Adipose tissue (tissue), 3 donors: ENCODE data around the gene AMPD3. TPM values are rescaled to one million over a fixed set of nuclear protein-coding genes. Genes with fewer than 3 reads are reported as not detected.

Experiments
- H3K27ac ChIP-seq: one replicate; pipeline ENCODE4 v1.5.1; 2013; ENCODE audit warnings: low read depth, low read length
- WGBS, 3 donors: extraction: QIAGEN DNeasy Blood & Tissue Kit; methylation state at CpG; one replicate each; pipeline ENCODE4 v1.1.7; 2013; 5-methylcytosine and 5-hydroxymethylcytosine counted together
- polyA plus RNA-seq, 3 donors: library from polyadenylated mRNA; stranded (reverse); fragments of 200-250 nt; gene quantifications; one replicate each; pipeline ENCODE4 v1.2.3, GENCODE V29; 2013
- donor health status: healthy with polysubstance abuse.
- donor health status: Bipolar disorder and iron deficiency.
- donor health status: healthy.

AMPD3 gene
- 1 to 10 TPM; 1.6 to 5.2 (median 3.0) TPM for polyA plus RNA-seq

GRCh38 chr11:10454878-10455631, at the start of gene AMPD3:
Gene AMPD3 (plus strand): TSS chr11:10455264. CDS start chr11:10461520, 6,256 bp downstream.
- 52 to 83% (median 60%) methylated on average over 11 of the region's 11 CpGs for WGBS, 3 donors
- H3K27ac ChIP-seq: no peak within 1 kb of the TSS

GRCh38 chr11:10405865-10406592, 49.0 kb upstream of the AMPD3 start:
- 14 to 31% (median 30%) methylated on average over 6 of the region's 6 CpGs for WGBS, 3 donors

GRCh38 chr11:10407055-10407454, 48.0 kb upstream of the AMPD3 start:
- 41 to 62% (median 52%) methylated on average over 3 of the region's 3 CpGs for WGBS, 3 donors
- H3K27ac ChIP-seq: no peak overlapping the region

More at GRCh38 chr11:10405865-10406592, 49.0 kb upstream of the AMPD3 start:
- H3K27ac ChIP-seq: no peak overlapping the region

DNA sequence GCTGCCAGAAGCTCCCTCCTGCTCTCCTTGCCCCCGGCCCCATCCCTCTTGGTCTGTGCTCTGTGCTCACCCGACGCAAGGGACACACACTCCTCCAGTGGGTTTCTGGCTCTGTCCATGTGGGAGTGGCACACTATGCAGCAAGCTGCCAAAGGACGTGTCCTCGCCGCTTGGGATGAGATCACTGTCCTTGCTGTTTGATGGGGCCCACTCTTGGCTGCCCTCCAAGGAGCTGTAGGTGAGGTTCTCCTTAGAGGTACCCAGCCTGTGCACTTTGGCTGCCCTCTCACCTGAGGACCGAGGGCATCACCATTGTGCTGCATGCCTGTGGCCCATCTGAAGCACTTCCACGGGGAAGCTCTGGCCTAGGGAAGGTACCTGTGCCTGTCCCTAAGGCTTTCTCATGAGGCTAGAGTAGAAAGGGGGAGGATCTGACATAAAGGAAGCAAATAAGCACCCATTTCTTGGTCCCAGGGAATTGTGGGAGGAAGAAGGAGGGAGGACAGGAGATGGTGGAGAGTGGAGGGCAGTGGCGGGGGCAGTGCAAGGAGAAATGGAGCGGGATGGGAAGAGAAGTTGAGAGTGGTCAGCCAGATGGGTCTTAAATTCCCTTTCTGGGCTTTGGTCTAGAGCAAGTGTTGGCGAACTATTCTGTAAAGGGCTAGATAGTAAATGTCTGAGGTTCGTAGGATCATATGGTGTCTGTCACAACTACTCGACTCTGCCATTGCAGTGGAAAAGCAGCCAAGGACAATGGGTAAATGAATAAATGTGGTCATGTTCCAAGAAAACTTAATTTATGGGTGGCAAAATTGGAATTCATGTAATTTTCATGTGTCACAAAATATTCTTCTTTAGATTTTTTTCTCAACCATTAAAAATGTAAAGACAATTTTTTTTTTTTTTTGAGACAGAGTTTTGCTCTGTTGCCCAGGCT, 47.0 kb upstream of the AMPD3 start:
- WGBS, 3 donors: 83 to 88% (median 84%) methylated on average over 12 to 13 of the region's 13 CpGs
- H3K27ac ChIP-seq: no peak overlapping the region

DNA sequence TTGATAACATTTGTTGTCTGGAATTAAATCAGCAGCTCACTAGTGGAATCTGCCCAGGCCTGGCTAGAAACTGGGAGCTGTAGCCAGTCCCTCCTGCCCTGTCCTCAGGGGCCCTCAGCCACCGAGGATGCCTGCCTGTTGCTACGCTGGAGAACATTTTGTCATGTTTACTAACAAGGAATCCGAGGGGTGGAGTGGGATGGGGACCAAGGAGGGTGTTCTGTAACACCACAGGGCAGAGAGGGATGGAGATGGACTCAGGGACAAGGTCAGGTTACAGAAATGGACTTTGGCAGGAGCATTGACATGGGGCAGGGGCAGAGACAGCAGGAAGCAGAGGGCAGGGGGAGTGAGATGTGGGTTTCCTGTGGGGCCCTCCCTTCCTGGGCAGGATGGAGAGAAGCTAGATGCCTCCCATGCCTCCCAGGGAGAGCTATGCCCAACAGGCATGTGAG, 45.8 kb upstream of the AMPD3 start:
- WGBS, 3 donors: 44 to 73% (median 72%) methylated on average over 3 of the region's 3 CpGs
- no peak overlapping the region for H3K27ac ChIP-seq

GRCh38 chr11:10410106-10410843, 44.8 kb upstream of the AMPD3 start:
- 58 to 89% (median 83%) methylated on average over 8 of the region's 8 CpGs for WGBS, 3 donors
- no peak overlapping the region for H3K27ac ChIP-seq

DNA sequence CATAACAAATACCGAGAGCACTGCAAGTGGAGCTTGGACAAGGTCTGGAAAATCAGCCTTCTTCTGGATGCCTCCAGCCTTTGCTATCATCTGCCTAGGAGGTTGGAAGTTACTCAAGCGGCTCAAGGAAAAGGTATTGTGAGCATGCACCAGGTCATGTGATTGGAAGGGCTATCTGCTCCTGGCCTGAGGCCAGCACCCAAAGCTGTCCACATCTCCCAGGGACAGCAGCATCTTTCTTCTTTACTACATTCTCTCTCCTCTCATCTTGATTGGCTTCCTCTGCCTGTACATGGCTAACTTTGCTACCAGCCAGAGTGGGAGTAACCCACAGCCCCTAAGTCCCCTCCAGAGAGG, 44.2 kb upstream of the AMPD3 start:
- 84 to 89% (median 87%) methylated on average over 2 of the region's 2 CpGs for WGBS, 3 donors
- no peak overlapping the region for H3K27ac ChIP-seq

- 86 to 95% (median 90%) methylated on average over 3 of the region's 3 CpGs for WGBS, 3 donors
- no peak overlapping the region for H3K27ac ChIP-seq
These were observed 42.8 kb upstream of the AMPD3 start for GRCh38 chr11:10412266-10412665.

GRCh38 chr11:10413268-10413667, 41.8 kb upstream of the AMPD3 start:
- no peak overlapping the region for H3K27ac ChIP-seq
- 48 to 55% (median 54%) methylated on average over 6 of the region's 6 CpGs for WGBS, 3 donors

- WGBS, 3 donors: 29 to 53% (median 30%) methylated on average over 8 of the region's 8 CpGs
- no peak overlapping the region for H3K27ac ChIP-seq
These were observed 40.9 kb upstream of the AMPD3 start for GRCh38 chr11:10414181-10414580.

GRCh38 chr11:10414659-10415058, 40.4 kb upstream of the AMPD3 start:
- H3K27ac ChIP-seq: no peak overlapping the region
- 27 to 58% (median 36%) methylated on average over 10 of the region's 10 CpGs for WGBS, 3 donors

DNA sequence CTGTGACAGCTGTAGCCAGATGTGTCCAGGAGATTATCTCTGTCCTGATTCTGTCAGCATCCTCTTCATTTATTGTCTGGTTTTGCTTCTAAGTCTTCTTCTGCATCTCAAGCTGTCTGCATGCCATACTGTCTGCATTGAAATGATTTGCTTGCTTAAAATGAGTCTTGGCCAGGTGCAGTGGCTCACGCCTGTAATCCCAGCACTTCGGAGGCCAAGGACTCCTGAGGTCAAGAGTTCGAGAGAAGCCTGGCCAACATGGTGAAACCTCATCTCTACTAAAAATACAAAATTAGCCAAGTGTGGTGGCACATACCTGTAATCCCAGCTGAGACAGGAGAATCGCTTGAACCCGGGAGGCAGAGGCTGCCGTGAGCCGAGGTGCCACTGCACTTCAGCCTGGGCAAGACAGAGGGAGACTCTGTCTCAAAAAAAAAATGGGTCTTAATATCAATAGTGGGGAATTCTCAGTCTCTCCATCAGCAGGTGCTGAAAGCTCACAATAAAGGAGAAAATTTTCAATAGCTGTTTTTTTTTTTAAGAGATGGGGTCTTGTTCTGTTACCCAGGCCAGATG, 39.2 kb upstream of the AMPD3 start:
- no peak overlapping the region for H3K27ac ChIP-seq
- 80 to 92% (median 84%) methylated on average over 7 of the region's 7 CpGs for WGBS, 3 donors

DNA sequence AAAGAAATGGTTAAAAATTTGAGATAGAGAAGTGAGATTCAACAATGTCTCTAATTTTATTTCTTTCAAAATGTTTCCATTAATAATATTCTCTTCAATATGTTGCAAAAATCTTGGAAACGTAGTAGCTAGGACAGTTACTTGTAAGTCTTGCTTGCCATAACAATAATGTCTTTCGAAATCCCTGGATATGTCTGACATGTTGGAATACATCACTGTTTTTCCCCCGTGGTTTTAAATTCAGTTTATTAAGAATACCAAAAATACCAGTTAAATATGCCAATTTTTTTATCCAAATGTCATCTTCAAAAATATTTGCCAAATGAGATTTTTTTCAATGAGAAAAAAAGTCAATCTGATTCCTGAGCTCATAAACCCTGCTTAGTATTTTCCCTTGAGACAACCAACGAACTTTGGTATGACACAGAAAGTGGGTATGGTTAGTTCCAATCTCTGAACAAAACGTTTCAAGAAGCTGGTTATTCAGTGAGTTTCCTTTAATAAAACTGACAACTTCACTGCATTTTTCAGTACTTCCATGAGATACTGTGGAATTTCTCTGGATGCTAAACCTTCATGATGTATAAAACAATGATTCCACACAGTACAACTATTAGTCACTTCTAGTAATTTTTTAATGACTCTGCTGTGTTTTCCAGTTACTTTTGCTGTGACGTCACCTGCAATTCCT, 36.7 kb upstream of the AMPD3 start:
- 29 to 49% (median 34%) methylated on average over 6 of the region's 6 CpGs for WGBS, 3 donors
- no peak overlapping the region for H3K27ac ChIP-seq

DNA sequence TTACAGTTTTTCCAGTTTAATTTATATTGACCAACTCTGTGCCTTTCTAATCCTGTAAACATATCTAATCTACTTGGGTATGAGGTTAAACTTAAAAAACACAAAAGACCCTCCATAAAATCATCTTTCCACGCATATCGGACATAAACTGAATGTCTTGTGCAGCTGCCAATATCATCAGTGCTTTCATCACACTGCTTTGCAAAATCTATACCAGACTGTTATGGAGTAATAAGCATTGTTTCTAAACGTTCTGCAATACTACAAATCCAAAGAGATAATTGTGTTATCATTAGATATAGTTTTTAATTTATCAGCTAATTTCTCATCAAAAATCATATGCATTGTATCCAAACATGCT, 36.1 kb upstream of the AMPD3 start:
- WGBS, 3 donors: 34 to 51% (median 41%) methylated on average over 3 of the region's 3 CpGs

DNA sequence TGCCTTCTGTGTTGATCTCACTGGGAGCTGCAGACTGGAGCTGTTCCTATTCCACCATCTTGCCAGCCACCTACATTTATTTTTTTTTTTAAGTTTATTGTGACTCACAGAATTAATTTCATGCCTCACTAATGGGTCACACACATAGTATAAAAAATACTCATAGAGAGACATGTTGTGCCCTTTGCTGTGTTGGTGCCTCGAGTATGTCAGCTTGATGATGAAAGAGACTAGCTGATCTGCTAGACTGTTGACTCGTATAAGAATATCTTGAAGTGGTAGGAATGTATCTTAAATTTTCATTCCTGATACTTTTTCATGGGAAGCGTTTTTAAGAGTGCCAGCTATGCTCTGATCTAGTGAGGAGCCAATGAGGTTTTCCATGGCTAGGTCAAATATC, 28.6 kb upstream of the AMPD3 start:
- WGBS, 3 donors: 71 to 91% (median 90%) methylated on average over 3 of the region's 3 CpGs
- no peak overlapping the region for H3K27ac ChIP-seq

More for the DNA sequence above, 36.1 kb upstream of the AMPD3 start:
- H3K27ac ChIP-seq: no peak overlapping the region

GRCh38 chr11:10428453-10428852, 26.6 kb upstream of the AMPD3 start:
- H3K27ac ChIP-seq: no peak overlapping the region
- 30 to 78% (median 46%) methylated on average over 1 of the region's 1 CpG for WGBS, 3 donors

DNA sequence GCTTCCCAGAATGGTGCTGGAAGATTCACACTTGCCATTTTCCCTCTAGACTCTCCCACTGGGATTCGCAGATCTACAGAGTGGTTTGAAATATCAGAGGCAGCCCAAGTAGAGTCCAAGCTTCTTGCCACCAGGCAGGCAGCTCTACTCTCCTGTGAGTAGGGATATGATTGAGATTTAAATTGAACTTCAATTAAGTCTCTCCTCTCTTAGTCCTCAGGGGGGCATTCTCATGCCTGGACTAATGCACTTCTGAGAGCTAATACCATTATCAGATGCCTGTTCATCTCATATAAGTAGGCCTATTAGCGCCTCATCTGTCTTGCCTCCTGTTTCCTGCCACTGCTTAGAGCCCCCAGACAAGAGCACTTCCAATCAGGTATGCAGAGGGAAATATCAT, 25.5 kb upstream of the AMPD3 start:
- WGBS, 3 donors: 94 to 95% (median 94%) methylated on average over 2 of the region's 2 CpGs

More for the DNA sequence above, 25.5 kb upstream of the AMPD3 start:
- H3K27ac ChIP-seq: no peak overlapping the region
